Right kidney (tissue), 1 donor: ENCODE measurements around the gene GSKIP.

Experiments
- DNase-seq: peaks from one replicate; pipeline ENCODE4 v3.0.0-alpha.2; 2016

GSKIP gene

GRCh38 chr14:96416292-96416691 is 53.0 kb downstream of the GSKIP start:
- no peak for DNase-seq

- no peak for DNase-seq
These were observed 53.9 kb downstream of the GSKIP start for GRCh38 chr14:96417254-96417653.

- DNase-seq = no peak
These were observed 54.7 kb downstream of the GSKIP start for GRCh38 chr14:96418075-96418474.

DNA sequence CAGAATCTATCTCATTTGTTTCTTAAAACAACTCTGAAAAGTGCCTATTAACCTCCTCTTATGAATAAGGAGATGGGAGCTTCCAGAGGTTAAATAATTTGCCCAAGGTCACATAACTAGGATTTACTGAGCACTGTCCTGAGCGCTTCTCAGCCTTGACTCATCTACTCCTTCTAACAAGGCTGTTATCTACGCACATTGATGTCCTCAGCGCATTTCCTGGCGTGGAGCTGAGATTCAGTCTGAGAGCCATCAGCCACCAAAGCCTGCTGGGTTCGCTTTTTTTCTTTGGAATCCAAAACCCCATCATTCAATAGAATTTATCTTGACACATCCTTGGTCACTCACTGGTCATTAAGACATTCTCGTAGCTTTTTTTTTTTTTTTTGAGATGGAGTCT is 57.9 kb downstream of the GSKIP start:
- no peak for DNase-seq

- DNase-seq = no peak
These were observed 59.7 kb downstream of the GSKIP start for GRCh38 chr14:96422992-96423391.

- no peak for DNase-seq
These were observed 60.3 kb downstream of the GSKIP start for GRCh38 chr14:96423446-96424108.

GRCh38 chr14:96424109-96424989 is 61.0 kb downstream of the GSKIP start:
- peak; percentile 72 for DNase-seq

GRCh38 chr14:96434040-96434439 is 70.7 kb downstream of the GSKIP start:
- no peak for DNase-seq
